B cell (primary cell): ENCODE measurements around the gene CSNK1E. TPM values are rescaled to one million over a fixed set of nuclear protein-coding genes. Genes with fewer than 3 reads are reported as not detected.

Source experiments
- ATAC-seq: fragments of 200-7000 bp; cut with Tn5 transposase; one replicate; pipeline ENCODE4 v1.10.0; 2021; ENCODE audit warnings: low read depth, mild to moderate bottlenecking, moderate number of reproducible peaks, moderate library complexity
- CTCF ChIA-PET: fragments of 350-600 bp; sonication (Branson Sonifier 250); formaldehyde crosslinking; loops from one replicate; lab custom pipeline; 2021; ENCODE audit warnings: antibody characterized with exemption, inconsistent platforms; lab: Charles Lee
- POLR2A ChIA-PET: fragments of 350-600 bp; sonication (Branson Sonifier 250); formaldehyde crosslinking; loops from one replicate; lab custom pipeline; 2021; ENCODE audit warnings: antibody characterized with exemption; lab: Charles Lee
- DNase-seq: peaks from one replicate; pipeline ENCODE4 v3.0.0; 2013
- H2AFZ ChIP-seq: 2 replicates; pipeline ENCODE4 v1.6.1; 2012; ENCODE audit warnings: mild to moderate bottlenecking, low read depth, low read length; ENCODE audit not compliant: insufficient read depth, poor library complexity, severe bottlenecking
- H3K27ac ChIP-seq, 2 donors: 1 replicate in 1 of 2; 2 replicates in 1 of 2; pipeline ENCODE4 v1.5.1; 2012 to 2013; ENCODE audit warnings: low read length in 2 of 2, mild to moderate bottlenecking in 2 of 2, moderate library complexity in 1 of 2
- H3K27me3 ChIP-seq, 4 experiments: fragments of 200-600 bp in 1 of 4; sonication (generic) in 1 of 4; replicated peaks in 1 of 4; 1 replicate in 2 of 4; 2 replicates in 2 of 4; pipeline versions ENCODE4 v1.6.1 to v1.7.0; 2013 to 2016; ENCODE audit warnings: low read length in 3 of 4, mild to moderate bottlenecking in 2 of 4, mixed read lengths in 1 of 4, moderate library complexity in 1 of 4; ENCODE audit not compliant: insufficient read depth in 4 of 4, control insufficient read depth in 3 of 4; ENCODE audit errors: control extremely low read depth in 1 of 4
- H3K36me3 ChIP-seq, 2 experiments: replicated peaks in 1 of 2; 1 replicate in 1 of 2; 2 replicates in 1 of 2; pipeline versions ENCODE4 v1.6.1 to v1.7.1; 2013; ENCODE audit warnings: low read length in 1 of 2; ENCODE audit not compliant: insufficient read depth in 2 of 2, control insufficient read depth in 1 of 2; ENCODE audit errors: control extremely low read depth in 1 of 2, extremely low read depth in 1 of 2
- H3K4me1 ChIP-seq, 2 donors: fragments of 200-600 bp in 1 of 2; sonication (generic) in 1 of 2; 1 replicate in 1 of 2; 2 replicates in 1 of 2; pipeline versions ENCODE4 v1.5.1 to v1.6.1; 2013 to 2017; ENCODE audit warnings: low read length in 2 of 2; ENCODE audit not compliant: control insufficient read depth in 2 of 2, insufficient read depth in 2 of 2
- H3K4me2 ChIP-seq: replicated peaks from 2 replicates; pipeline ENCODE3; 2012; ENCODE audit warnings: mild to moderate bottlenecking, low read depth, low read length; ENCODE audit not compliant: poor library complexity, severe bottlenecking
- H3K4me3 ChIP-seq, 5 experiments: fragments of 200-600 bp in 1 of 5; sonication (generic) in 1 of 5; 1 replicate in 3 of 5; 2 replicates in 2 of 5; pipeline versions ENCODE4 v1.5.1 to v1.7.0; 2011 to 2016; ENCODE audit warnings: low read length in 4 of 5, mild to moderate bottlenecking in 4 of 5, low read depth in 2 of 5, control low read depth in 1 of 5, moderate library complexity in 1 of 5; ENCODE audit not compliant: insufficient read depth in 1 of 5; ENCODE audit errors: control extremely low read depth in 1 of 5, extremely low read depth in 1 of 5
- H3K79me2 ChIP-seq: fragments of 200-600 bp; sonication (generic); one replicate; pipeline ENCODE4 v1.6.0; 2016; ENCODE audit warnings: low read length; ENCODE audit not compliant: control insufficient read depth, insufficient read depth
- H3K9ac ChIP-seq: fragments of 200-600 bp; sonication (generic); 2 replicates; pipeline ENCODE4 v1.6.1; 2017; ENCODE audit warnings: mild to moderate bottlenecking, low read length, moderate library complexity
- H3K9me3 ChIP-seq, 3 donors: one replicate each; pipeline versions ENCODE4 v1.6.1 to v1.7.1; 2013; ENCODE audit warnings: low read length in 2 of 3; ENCODE audit not compliant: control insufficient read depth in 2 of 3, insufficient read depth in 1 of 3; ENCODE audit errors: control extremely low read depth in 1 of 3
- H4K20me1 ChIP-seq: 2 replicates; pipeline ENCODE4 v1.6.0; 2012; ENCODE audit warnings: mild to moderate bottlenecking, low read length; ENCODE audit not compliant: insufficient read depth, control insufficient read depth, poor library complexity, severe bottlenecking
- H3K27ac Mint-ChIP-seq: one replicate; pipeline ENCODE4 v1.8.0; 2021; ENCODE audit warnings: mixed read lengths
- H3K27me3 Mint-ChIP-seq: one replicate; pipeline ENCODE4 v1.8.0; 2021; ENCODE audit warnings: mixed read lengths
- H3K4me1 Mint-ChIP-seq: one replicate; pipeline ENCODE4 v1.8.0; 2021; ENCODE audit warnings: mixed read lengths
- H3K4me3 Mint-ChIP-seq: one replicate; pipeline ENCODE4 v1.8.0; 2021; ENCODE audit warnings: mixed read lengths
- H3K9me3 Mint-ChIP-seq: one replicate; pipeline ENCODE4 v1.8.0; 2022; ENCODE audit warnings: mixed read lengths; ENCODE audit not compliant: insufficient read depth
- CTCF ChIP-seq: fragments of 200-600 bp; IDR thresholded peaks from one replicate; pipeline ENCODE4 v1.8.0; 2022; ENCODE audit warnings: antibody characterized with exemption, mild to moderate bottlenecking
- EZH2 ChIP-seq: IDR thresholded peaks from 2 replicates; pipeline ENCODE4 v1.6.1; 2012; ENCODE audit warnings: borderline replicate concordance, low read depth, mild to moderate bottlenecking, moderate library complexity, low read length; ENCODE audit not compliant: insufficient read depth, poor library complexity, severe bottlenecking
- WGBS: methylation state at CpG from one replicate; pipeline ENCODE4 v1.1.5; 2013; ENCODE audit warnings: missing lambda C conversion rate; ENCODE audit not compliant: insufficient coverage; 5-methylcytosine and 5-hydroxymethylcytosine counted together
- intact Hi-C: fragments of 100-400 bp; cut with micrococcal nuclease; formaldehyde crosslinking; loops from one replicate; pipeline ENCODE4 v1.10.0; 2022
- polyA plus RNA-seq: library from polyadenylated mRNA; depleted of rRNA; stranded (reverse); fragments of >200 nt; gene quantifications from 2 replicates; pipeline ENCODE4 v1.2.3, GENCODE V29; 2012
- total RNA-seq, 2 donors: library from RNA; stranded (reverse); fragments of 120-200 nt in 1 of 2; gene quantifications; 1 replicate in 1 of 2; 2 replicates in 1 of 2; pipeline versions ENCODE4 v1.2.3 to v1.2.4, GENCODE V29; 2013 to 2022

CSNK1E gene
- total and polyA plus RNA-seq, 2 donors (not counting 1 experiment from before 2014, with no cell fraction given), result 113 to 133 TPM

GRCh38 chr22:38313384-38313955 is 3.8 kb downstream of the CSNK1E start:
- peaks cover 38% of the 10 kb centered on the region for H4K20me1 ChIP-seq
- H3K36me3 ChIP-seq, result peaks cover 0 to 3% of the 10 kb centered on the region in 2 experiments
- intact Hi-C loops, result loop anchor here (10.0 kb wide), 1 partner anchor 259 kb away; the partner anchor contains the start of gene PICK1
- peak overlapping the region; percentile 97 for H3K27ac Mint-ChIP-seq
- no peak for TF ChIP-seq EZH2
- TF ChIP-seq CTCF, result no peak
- DNase-seq (no peak), ATAC-seq (no peak)
- no peaks in the 10 kb centered on the region for H3K9me3 Mint-ChIP-seq
- H3K27me3 Mint-ChIP-seq, result no peaks in the 10 kb centered on the region
- 52% methylated on average over 6 of the region's 11 CpGs for WGBS
- no peak overlapping the region for H3K9ac ChIP-seq
- peak overlapping the region; percentile 92 for H3K4me3 Mint-ChIP-seq
- no peak overlapping the region for H2AFZ ChIP-seq
- no peaks in the 10 kb centered on the region for H3K9me3 ChIP-seq
- peaks cover 13% of the 10 kb centered on the region for H3K79me2 ChIP-seq
- H3K27ac ChIP-seq, result peak overlapping the region in 1 of 2 donors; percentile 46
- POLR2A ChIA-PET, result no interaction called here
- peak overlapping the region; percentile 84 for H3K4me2 ChIP-seq
- no peaks in the 10 kb centered on the region for H3K27me3 ChIP-seq
- no peak overlapping the region for H3K4me3 ChIP-seq
- peaks cover 53 to 70% of the 10 kb centered on the region in 2 donors for H3K4me1 ChIP-seq
- CTCF ChIA-PET, result interaction anchor here (1.1 to 2.8 kb wide), 2 partner anchors 8 to 53 kb away, joined by 3 to 8 read pairs; no protein-coding TSS in a partner anchor
- H3K4me1 Mint-ChIP-seq, result peaks cover 75% of the 10 kb centered on the region

- Mint-ChIP-seq H3K9me3 (no peaks in the 10 kb centered on the region), H3K4me3 (peak overlapping the region; percentile 74), H3K27me3 (no peaks in the 10 kb centered on the region), H3K4me1 (peaks cover 67% of the 10 kb centered on the region), H3K27ac (peak overlapping the region; percentile 92)
- peaks cover 50 to 61% of the 10 kb centered on the region in 2 donors for H3K4me1 ChIP-seq
- H3K9me3 ChIP-seq, result no peaks in the 10 kb centered on the region
- H3K27me3 ChIP-seq, result no peaks in the 10 kb centered on the region
- no peak overlapping the region for H3K9ac ChIP-seq
- no peak overlapping the region for H3K27ac ChIP-seq
- H4K20me1 ChIP-seq, result peaks cover 38% of the 10 kb centered on the region
- 99% methylated on average over 5 of the region's 7 CpGs for WGBS
- no peak overlapping the region for H3K4me3 ChIP-seq
- no peak overlapping the region for H2AFZ ChIP-seq
- peaks cover 0 to 3% of the 10 kb centered on the region in 2 experiments for H3K36me3 ChIP-seq
- H3K79me2 ChIP-seq, result peaks cover 13% of the 10 kb centered on the region
- no peak for DNase-seq
- ChIA-PET POLR2A (no interaction called here), CTCF (interaction anchor here (1.0 to 1.6 kb wide), 3 partner anchors 49 to 256 kb away, joined by 3 read pairs; no protein-coding TSS in a partner anchor)
- no peak overlapping the region for H3K4me2 ChIP-seq
- ATAC-seq, result no peak
- intact Hi-C loops, result loop anchor here (10.0 kb wide), 1 partner anchor 258 kb away; the partner anchor contains the start of gene PICK1
- TF ChIP-seq CTCF (no peak), EZH2 (no peak)
These were observed 4.9 kb downstream of the CSNK1E start for GRCh38 chr22:38312261-38312800.
